Activated CD8-positive, alpha-beta memory T cell treated with anti-CD3 and anti-CD28 coated beads for 1 hour (primary cell): ENCODE measurements around the gene COL6A3.
"Not testable (repeated sequence)": the region's sequence is repeated elsewhere in the genome, so short reads cannot be mapped to it uniquely, and the experiment has no call there.

Experiments used
- DNase-seq, 2 donors: peaks; one replicate each; pipeline ENCODE4 v3.0.0-alpha.2; 2020; ENCODE audit warnings: low read depth in 1 of 2; ENCODE audit errors: extremely low read depth in 1 of 2

The COL6A3 gene

DNA sequence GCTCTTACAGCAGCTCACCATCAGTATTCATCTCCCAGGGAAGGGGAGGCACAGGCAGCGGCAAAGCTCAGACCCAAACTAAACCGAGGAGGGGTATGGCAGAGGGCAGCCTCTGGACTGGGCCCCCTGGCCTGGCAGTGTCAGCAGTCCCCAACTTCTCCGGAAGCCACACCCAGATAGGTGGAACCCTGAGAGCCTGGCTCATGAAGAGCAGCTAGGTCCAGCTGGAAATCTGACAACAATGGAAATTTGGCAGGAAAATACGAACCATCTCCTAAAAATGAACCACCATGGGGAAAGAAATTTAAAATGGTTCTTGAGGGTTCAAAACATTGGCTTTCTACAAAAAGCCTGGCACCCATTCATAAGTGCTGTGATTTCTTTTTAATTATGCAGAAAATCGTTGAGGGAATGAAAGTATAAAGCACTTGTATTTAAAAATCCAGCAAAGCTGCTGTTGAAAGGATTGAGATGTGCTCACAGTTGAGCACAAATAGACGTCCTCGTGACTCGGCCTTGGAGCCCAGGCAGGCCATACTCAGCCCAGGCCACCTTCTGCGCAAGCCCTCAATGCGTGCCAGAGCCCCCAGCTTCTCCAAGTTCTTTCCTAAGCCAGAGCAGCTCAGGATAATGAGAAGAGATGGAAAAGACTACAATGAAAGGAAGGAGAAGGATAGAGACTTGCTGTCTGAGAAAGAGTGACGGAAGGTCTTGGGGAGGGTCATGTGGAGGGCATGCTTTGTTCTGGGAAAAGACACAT lies 93.0 kb downstream of the COL6A3 start:
- no peak for DNase-seq

DNA sequence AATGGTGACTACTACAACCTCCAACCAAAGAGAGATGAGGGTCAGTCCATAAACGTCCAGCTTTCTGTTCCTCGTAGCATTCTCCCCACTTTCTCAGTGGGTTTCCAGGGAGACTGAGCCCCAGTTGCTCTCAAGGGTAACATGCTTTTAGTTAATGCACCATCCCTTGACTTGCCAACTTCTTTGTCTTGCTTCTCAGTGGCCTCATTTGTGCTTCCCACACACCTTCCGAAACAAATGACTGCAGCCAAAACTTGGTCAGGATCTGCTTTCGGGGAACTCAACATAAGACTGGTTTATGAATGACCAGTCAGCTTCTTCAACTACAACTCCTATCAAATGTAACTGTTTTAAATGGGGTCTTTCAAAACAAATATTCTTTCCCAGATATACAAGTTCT lies 94.1 kb downstream of the COL6A3 start:
- no peak for DNase-seq

DNA sequence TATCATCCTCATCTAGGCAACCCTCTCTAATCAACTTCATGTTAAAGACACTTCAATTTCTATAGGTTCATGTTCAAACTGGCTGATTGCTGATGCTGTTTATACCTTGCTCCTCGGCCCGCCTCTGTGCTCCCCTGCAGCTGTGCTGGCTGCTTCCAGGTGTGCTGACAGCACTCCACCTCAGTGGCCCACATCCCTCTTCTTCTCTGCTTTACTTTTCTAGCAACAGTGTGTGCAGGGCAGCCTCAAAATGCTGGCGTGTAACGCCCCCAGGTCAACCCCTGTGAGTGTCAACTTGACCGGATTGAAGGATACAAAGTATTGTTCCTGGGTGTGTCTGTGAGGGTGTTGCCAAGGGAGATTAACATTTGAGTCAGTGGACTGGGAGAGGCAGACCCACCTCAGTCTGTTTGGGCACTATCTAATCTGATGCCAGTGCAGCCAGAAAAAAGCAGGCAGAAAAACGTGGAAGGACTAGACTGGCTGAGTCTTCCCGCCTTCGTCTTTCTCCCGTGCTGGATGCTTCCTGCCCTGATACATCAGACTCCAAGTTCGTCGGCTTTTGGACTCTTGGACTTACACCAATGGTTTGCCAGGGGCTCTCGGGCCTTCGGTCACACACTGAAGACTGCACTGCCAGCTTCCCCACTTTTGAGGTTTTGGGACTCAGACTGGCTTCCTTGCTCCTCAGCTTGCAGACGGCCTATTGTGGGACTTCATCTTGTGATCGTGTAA lies 94.7 kb downstream of the COL6A3 start:
- DNase-seq, result no peak

DNA sequence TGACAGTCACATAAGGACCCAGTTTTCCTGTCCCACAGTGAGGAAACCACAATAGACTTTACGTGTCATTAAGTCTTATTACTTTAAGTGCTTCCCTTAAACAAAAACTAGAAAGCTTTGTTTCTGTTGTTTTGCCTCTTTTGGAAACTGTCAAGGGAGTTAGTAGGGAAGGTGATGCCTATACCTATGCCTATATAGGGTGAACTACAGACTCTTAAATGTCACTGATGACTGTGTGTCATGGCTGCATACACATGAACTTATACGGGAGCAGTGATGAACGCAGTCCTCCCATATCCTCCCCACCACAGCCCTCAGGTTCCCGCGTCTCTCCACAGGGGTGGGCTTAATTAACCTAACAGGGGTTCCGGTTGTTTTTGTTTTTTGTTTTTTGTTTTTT lies 97.6 kb downstream of the COL6A3 start:
- no peak for DNase-seq

DNA sequence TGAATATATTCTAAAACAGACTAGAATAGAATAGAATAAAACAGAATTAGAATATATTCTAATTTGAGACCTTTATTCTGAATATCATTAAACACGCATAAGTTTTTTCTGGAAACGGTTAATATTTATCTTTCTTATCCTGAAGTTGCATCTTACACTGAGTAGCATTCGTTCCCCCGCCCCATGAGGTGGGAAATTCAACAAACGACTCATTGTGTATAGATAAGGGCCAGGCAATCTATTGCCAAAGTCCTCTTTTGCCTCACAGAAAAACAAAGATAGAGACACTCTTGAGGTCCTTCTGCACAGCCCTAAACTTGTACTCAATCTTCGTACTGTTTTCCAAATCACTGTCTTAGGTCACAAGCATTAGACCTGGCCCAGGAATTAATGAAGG lies 98.1 kb downstream of the COL6A3 start:
- no peak for DNase-seq

DNA sequence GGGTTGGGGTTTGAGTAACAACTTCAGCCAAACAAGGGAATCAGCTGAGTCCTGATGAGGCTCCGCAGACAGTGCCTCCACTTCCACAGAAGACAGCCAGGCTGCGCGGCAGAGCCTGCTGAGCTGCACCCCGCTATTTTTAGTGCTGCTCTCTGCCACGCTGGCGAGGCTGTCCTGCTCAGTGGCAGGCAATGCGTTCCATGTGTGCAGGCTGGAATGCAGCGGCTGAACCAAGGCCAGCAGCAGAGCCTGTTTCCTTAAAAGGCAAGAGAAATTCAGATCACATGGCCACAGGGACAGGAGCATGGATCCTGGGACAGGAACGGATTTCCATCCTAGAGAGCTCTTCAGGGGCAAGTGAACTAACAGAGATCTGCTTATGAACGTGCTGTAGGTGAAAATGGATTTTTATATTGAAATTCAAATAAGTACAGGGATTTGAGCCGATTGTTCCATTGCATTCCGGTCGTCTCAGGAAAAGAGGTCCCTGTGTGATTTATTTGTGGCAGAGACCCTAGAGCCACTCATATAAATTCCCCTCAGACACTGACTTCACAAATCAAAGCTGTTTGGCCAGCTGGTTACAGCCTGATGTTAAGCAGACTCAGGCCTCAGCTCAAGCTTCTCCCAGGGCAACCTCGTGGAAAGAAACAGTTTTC lies 98.7 kb downstream of the COL6A3 start:
- no peak for DNase-seq

DNA sequence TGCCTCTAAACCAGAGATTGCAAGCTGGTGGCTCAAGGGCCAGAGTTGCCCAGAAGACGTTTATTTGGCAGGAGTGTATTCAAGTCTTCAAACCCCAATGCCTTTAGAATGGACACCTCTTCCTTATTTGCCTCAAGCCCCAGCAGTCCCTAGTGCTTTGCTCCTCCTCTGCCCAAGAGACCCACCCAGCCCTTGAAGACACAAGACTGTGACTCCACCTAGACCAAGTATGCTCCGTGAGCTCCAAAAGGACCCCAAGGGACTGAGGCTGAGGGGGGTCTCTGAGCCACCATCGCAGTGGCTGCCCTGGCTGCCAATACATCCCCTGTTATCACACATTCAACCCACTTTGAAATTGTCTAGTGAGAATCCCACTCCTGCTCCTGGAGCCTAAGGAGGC lies 99.3 kb downstream of the COL6A3 start:
- DNase-seq, result no peak

DNA sequence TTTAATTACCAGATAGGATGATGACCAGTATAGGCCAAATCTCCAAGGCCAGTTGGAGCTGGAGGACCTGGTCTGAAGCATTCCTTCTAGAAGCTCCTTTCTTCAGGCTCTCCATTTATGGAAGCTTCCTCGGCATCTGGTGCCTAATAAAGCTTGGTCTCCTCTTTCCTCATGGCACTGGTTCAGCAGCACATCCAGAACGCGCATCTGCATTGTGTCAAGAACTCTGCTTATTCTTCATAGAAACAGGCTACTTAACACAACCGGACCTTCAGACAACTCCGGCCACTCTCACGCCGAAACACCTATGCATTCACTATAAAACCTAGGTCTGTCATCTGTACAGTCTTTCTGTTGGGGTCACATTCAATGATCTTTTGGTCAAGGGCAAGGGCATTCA lies 99.8 kb downstream of the COL6A3 start:
- DNase-seq, result no peak

DNA sequence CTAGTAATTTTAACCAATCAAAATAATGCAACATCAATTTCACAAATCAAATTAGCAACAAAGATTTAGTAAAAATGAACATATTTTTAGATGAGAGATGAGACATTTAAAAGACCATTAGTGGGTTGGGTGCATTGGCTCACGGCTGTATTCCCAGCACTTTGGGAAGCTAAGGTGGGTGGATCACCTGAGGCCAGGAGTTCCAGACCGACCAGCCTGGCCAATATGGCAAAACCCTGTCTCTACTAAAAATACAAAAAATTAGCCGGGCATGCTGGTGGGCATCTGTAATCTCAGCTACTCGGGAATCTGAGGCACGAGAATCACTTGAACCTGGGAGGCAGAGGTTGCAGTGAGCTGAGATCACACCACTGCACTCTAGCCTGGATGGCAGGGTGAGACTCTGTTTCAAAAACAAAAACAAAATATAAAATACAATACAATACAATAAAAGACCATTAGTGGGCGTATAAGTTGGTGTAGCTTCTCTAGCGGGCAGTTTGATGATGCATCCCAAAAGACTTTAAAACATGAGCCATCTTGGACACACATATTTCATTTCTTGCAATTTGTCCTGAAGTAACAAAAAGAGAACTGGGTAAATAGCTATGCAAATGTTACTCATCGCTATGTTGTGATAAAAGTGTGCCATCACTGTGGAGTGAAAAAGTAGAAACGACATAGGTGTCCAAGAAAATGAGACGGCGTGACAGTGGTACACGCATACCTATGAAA lies 101.8 kb downstream of the COL6A3 start:
- no peak for DNase-seq

DNA sequence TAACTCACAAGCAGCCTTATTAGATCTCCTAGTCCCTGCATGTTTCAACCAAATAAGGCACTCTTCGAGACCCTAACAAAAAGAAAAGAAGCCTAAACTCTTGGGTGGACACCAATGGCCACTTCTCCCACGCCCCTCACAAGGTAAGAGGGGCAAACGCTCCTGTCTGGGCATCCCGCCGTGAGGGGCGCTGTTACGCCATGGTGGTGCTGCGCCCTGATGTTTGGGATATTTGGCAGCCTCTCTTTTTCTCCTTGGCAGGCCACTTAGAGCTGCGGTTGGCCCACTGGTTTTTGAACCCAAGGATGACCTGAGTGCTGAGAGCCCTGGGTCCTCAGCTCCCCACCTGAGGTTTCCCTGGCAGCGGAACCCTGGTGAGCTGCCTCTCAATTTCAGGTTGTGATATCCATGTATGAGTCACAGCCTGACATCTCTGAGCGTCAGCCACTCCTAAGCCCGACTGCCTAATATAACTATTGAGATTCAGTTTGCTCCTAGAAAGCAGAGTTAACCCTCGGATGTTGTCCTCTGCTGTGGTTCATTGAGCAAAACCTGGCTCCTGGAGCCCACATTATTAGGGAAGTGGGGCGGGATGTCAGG lies 103.3 kb downstream of the COL6A3 start:
- no peak for DNase-seq

DNA sequence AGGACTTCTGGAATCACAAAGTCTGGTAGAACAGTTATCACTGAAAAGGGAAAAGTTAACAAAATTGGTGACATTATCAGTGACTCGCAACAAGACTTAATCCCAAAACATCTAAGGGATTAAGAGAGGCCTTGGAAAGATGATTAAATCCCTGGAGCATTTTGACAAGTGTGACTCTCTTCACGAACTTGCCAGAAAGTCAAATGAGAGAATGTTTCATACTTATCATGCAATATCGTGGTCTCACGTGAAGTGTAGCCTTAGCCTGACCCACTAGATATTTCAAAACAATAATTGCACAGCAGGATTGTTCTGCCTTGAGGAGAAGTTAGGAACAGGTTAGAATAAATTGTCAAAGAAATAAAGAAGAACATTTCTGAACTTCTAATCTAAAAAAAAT lies 104.5 kb downstream of the COL6A3 start:
- DNase-seq, result no peak

DNA sequence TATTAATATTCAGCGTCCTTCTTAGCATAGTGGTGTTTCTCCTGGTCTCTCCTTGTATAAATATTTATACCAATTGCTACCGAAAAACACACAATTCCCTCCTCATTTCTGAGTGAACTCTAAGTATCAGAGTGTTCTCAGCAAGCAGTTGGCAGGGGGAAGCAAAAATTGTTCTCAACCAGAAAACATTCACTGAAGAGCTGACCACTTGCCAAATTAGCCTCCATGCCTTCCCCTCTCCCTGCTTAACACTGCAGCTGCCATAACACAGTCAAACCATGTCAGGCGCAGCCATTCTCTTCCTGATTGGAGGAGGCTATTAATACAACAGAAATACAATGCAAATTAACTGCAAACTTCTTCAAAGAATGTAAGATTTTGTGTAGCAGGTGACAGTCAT lies 105.0 kb downstream of the COL6A3 start:
- no peak for DNase-seq

DNA sequence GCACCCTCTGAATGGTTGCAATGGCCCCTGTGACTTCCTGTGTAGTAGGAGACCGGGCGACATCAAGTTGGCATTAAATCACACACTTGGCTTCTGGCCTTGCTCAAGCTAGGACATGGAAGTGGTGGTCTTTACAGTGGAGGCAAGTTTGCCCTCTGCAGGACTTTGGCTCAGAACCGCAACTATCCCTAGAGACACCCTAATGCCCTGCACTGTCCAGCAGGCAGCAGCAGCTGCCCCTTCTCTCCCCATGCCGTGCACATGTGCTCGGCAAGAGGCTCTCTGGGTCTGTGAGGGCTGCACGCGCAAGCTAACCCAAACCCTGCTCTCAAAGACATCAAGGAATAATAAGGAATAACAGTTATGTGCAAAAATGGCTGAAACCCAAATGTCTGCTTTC lies 106.5 kb downstream of the COL6A3 start:
- no peak for DNase-seq

DNA sequence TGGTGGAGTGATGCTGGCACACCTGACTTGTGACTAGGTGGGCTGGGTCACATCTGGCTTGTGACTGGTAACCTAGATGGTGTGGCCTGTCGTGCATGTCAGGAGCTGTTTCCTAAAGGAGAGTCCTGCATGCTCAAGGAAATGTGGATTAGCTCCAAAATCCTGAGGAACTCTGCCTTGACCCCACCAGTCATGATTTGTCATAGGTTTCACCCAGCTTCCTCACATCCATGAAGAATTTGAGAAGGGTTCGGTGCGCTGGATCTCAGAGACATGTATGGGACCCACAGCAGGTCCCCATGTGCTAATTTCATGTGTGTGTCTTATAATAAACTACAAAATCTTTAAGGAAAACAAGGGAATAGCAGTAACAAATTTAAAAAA lies 107.2 kb downstream of the COL6A3 start:
- no peak for DNase-seq

DNA sequence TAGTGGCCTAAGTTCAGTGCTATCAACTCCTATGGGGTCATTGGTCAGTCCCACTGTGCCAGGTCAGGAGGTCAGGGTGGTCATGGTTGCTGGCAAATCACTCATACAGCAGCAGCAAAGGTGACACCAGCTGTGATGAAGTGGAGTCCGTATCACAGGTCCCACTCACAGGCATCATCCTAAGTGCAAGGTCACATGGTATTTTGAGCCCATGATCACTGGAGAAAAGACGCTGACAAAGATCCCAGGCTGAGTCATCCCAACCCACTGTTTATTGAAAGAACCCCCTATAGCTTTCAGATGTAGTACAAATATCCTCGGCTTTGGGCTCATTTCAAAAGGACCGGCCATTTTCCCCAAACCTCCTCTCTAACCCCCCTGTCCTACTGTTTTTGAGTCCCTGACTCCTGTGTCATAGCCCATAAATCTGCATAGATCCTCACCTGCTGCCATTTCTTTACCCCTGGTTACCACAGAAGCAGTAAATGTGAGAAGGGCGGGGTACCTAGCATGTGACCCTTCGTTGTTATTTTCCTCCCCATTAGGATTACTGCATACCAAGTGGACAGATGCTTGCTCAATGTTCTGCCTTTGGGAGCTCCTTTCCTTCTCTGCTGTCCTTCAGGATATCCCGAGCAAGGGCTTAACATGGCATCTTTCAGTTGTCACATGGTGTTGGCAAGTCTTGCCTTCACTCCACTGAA lies 107.7 kb downstream of the COL6A3 start:
- no peak for DNase-seq

DNA sequence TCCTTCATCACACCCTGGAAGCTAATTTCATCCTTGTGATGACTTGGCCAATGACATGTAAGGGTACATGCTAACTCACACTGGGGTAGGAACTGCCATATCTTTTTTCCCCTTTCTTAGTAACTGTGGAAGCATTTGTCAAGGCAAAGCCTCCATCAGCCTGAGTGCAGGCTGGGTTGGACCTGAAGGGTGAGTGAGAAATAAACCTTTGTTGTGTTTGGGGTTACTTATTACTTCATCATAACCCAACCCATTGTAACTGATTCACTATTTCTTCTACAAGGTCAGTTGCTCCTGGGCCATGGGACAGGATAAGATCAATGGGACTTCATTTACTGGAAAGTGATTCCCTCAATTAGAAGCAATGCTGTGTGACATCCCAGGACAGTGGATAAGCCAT lies 108.4 kb downstream of the COL6A3 start:
- DNase-seq, result no peak

DNA sequence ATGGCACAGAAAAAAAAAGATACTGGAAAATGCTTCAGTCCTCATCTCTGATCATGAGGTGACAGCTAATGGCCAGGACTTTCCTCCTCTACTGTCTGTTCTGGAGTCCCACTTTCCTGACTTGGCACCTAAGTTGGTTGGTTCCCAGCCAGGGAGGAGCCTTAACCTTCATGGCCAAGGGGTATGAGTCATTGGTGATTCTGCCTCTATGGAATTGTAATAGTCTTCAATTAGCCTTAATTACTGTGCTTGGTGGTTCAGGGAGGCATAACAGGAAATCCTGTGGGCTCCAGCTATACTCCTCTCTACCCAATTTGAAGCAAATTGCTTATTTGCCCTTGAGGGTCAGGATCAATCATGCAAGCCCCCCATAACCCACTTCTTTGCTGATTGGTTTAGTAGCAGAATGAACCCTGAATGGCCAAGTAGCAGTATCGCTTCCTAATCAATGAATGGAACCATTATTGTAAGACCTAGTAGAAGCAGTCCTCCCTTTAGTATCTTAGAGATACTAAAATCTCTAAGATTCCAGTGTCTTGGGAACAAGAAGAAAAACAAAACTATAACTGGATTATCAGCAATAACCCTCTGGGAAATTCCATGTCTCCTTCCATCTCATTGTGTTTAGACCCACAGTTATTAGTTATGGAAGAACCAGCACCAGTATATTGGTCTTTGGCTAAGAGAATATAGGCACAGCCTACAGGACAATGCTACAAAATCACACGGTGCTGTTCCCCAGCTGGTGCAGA lies 109.0 kb downstream of the COL6A3 start:
- no peak for DNase-seq

DNA sequence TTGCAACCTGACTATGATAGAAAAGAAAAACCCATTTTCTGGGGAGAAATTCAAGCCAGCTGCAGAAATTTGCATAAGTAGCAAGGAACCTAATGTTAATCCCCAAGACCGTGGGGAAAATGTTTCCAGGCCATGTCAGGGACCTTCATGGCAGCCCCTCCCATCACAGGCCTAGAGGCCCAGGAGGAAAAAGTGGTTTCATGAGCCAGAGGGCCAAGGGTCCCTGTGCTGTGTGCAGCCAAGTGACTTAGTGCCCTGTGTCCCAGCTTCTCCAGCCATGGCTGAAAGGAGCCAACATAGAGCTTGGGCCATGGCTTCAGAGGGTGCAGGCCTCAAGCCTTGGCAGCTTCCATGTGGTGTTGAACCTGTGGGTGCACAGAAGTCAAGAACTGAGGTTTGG lies 110.7 kb downstream of the COL6A3 start:
- DNase-seq, result not testable (repeated sequence)

DNA sequence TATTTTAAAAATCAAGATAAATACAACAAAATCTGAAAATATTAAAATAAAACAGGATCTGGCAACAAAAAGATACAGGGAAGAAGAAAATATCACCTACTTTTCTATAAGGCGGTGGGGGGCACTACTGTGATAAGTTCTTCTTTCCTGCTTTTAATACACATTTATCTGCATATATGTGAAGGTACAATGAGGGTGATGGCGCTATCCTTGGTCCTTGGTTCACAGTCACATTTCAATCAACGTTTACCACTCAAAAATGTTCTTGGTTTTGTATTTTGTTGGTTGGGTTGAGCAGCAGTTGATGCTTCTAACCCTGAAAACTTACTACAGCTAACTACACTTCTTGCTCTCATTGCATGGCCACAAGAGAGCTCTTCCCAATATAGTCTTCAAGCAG lies 112.4 kb downstream of the COL6A3 start:
- DNase-seq, result no peak

DNA sequence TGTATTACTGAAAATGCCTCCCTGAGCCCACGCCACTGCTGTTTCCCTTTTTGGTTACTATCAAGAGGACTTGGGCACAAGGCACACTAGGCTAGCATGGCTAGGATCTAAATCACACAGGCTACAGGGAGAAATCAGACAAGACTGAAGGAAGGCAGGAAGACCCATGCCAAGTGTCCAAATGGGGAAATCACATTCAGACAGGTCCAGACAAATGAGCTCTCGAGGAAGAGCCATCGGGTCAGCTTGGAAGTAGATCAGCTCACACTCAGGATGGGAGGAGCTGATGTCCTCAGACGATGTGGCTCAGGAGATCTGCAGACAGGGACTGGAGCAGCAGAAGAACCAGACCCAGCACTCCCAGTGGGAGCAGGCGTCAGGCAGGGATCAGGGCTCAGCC lies 113.2 kb downstream of the COL6A3 start:
- DNase-seq, result no peak
